NCI-H2107 treated with DMSO at 0.1 percent for 48 hours (cell line): ENCODE results near the gene IL17RC.

Experiments used
- DNase-seq: peaks from one replicate; lab custom pipeline; 2025; ENCODE audit not compliant: unreplicated experiment; lab: John Stamatoyannopoulos, UW

The IL17RC gene

GRCh38 chr3:9942934-9943690 is 26.2 kb downstream of the IL17RC start:
- DNase-seq = no peak

- DNase-seq = no peak
Measured at GRCh38 chr3:9944271-9944670, 27.4 kb downstream of the IL17RC start.

DNA sequence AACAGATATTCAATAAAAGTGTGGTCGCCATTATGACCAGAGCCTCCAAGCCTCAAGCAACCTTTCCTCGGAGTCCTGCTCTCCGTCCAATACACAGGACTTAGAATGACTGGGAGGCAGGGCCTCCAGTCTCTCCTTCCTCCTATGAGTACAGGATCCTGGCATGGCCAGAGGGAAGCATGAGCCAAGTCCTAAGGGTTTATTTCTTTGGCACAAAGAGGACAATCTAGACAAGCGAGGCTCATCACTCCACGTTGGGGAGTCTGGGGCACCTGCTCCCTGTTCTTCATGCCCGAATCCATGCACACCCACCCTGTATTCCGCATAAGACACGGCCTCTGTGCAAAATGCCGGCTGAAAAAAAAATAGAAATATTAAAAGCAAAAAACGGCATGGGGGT is 28.5 kb downstream of the IL17RC start:
- no peak for DNase-seq

DNA sequence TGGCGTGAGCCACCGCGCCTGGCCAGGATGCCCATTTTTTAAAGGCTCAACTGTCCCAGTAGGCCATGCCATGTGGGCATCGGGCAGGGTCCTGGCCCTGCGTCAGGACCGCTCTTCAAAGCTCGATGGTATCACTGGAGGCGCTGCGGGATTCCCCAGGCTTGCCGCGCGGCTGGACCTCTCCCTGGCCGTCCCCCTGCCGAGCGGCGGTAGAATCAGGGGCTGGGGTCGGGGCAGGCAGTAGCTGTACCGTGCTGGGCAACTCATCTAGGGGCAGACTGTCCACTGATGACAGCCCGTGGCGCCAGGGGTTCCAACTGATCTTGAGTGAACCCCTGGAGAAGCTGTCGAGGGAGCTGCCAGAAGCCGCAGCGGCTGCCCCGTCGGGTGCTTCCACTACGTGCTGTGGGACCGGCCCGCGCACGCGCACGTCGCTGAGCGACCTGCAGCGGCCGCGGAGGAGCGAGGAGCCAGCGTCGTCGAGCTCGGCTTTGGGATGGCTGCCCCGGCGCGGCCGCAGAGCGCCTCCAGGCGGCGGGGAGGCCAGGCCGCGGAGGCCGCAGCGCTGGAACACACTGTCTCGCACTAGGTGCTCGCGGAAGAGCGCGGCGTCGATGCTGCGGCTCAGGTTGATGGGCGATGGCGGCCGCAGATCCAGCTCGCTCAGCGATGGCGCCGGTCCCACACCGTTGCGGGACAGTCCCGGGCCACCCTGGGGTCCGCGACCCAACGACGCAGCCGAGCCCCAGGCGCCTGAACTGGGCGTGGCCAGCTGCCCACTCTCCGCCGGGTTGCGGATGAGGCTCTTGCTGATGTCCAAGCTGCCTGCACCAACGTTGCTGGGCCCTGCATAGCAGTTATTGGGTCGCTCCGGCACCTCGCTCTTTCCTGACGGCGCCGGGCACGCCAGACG is 29.5 kb downstream of the IL17RC start:
- DNase-seq = peak; percentile 11

- no peak for DNase-seq
Measured at GRCh38 chr3:9947025-9947995, 30.4 kb downstream of the IL17RC start.

- DNase-seq = no peak
Measured at GRCh38 chr3:9948586-9948985, 31.7 kb downstream of the IL17RC start.

- DNase-seq = no peak
Measured at GRCh38 chr3:9949115-9949514, 32.2 kb downstream of the IL17RC start.

DNA sequence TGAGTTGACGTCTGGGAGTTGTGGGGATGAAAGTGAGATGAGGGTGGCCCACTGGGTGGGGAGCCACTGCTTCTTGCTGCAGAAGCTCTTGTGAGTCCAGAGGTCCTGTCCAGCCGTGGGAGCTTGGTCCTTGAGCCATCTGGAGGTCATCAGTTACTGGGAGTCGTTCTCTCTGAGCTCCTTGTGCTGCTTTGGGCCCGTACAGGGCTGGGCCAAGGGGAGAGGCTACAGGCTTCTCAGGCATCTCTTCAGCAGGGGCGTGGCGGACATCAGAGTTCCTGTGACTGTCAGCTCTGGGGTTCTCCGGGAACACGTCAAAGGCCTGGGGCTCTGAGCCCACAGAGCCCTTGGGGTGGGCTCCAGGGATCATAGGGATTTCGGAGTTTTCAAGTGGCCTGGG is 32.7 kb downstream of the IL17RC start:
- no peak for DNase-seq

DNA sequence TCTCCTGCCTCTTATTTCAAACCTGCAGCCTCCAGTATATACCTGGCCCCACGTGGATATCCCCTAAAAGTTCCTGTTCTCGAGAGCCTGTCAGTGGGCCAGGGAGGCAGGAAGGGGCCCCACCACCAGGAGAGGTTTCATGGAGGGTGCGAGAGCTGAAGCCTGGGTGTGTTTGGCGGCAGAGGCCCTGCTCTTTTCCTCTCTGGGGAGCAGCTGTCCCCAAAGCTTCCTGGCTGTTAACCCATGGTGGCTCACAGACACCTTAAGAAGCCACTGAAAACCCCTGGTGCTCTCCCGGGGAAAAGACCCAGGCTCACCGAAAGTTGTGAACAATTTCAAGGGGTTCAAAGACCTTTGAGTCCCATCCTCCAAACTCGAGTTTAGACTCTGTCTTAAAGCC is 34.2 kb downstream of the IL17RC start:
- DNase-seq = no peak

DNA sequence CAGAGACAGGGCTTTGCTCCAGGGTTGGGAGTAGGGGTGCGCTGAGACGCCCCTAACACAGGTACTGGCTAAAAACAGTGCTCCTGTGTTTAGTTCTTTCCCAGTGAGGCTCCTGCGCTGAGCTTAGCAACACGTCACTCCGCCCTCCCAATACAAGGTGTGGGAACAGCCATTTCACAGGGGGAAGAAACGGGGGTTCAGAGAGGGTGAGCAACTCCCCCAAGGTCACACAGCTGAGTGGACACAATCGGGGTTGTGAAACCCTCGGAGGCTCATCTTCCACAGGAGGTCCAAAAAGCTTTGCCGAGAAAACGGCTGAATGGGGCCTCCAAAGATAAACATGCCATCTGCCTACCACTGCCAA is 34.7 kb downstream of the IL17RC start:
- DNase-seq = no peak

GRCh38 chr3:9951962-9952805 is 35.3 kb downstream of the IL17RC start, which contains the start of gene PRRT3:
TSS of gene PRRT3 (minus strand) at chr3:9952408. CDS start at chr3:9950115, 2,293 bp downstream.
- DNase-seq = no peak

- peak; percentile 77 for DNase-seq
Measured at GRCh38 chr3:9955067-9955502, 38.2 kb downstream of the IL17RC start.

DNA sequence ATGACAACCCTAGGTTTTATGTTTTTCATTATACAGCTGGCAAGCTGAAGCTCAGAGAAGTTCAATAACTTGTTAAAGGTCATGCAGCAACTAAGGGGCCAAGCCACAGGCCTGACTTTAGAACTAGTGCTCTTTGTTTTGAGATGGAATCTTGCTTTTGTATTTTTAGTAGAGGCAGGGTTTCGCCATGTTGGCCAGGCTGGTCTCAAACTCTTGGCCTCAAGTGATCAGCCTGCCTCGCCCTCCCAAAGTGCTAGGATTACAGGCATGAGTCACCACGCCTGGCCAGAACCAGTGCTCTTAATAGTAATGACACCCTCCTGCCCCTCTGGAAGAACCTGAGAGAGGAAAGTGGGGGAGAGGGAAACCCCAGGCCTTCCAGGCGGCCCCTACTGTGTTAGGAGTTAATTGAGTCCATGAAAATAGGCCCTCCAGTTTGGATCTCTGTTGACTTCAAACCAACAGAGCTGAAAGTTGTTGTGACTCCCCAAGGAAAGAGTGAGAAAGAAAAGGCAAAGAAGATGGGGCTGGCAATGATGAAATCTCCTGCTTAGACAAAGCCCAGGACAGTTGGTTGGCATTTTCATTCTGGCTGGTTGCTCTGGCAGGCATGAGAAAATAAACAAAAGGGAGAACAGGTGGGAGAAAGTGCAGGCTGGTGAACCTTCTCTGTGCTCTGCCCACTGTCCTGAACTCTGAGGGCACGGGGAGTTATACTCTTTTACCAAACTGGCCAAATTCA is 38.9 kb downstream of the IL17RC start:
- no peak for DNase-seq

- DNase-seq = no peak
Measured at GRCh38 chr3:9957214-9957613, 40.3 kb downstream of the IL17RC start.

GRCh38 chr3:9965200-9965875 is 48.4 kb downstream of the IL17RC start:
- no peak for DNase-seq

DNA sequence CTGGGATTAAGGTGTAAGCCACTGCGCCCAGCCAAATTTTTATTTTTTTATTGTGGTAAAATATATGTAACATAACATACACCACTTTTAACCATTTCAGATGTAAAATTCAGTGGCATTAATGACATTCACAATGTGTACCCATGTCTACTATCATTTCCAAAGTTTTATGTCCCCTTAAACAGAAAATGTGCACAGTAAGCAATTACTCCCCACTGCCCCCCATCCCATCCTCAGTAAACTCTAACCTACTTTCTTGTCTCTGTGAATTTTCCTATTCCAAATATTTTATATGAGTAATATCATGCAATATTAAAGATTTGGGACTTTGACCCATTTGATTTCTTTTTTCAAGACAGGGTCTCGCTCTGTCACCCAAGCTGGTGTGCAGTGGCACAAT is 49.9 kb downstream of the IL17RC start:
- DNase-seq = no peak

- DNase-seq = no peak
Measured at GRCh38 chr3:9969632-9970019, 52.7 kb downstream of the IL17RC start.

DNA sequence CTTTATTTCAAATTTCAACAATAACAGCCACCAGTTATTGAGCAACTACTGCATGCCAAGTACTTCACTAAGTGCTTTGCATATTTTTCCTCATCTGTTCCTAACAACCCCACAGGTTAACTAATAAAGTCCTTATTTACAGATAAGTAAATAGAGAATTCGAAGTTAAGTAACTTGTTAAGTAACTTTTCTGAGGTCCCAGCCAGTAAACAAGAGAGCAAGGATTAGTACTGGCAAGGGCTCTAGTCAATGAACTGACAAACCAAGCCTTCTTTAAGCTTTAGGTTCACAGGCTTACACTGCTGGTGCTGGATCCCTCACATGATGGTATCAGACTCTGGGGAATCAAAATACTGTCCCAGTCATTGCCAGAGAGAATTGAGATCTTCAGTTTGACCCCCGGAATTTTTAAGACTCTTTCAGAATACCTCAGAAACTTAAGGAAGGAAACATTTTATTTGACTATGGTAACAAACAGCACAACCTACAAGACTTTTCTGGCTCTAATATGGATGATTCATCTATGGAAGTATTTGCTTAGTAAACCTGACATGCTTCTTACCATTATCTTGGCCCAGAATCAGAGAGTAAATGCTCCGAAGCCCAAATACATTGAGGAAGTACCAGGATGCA is 53.2 kb downstream of the IL17RC start:
- DNase-seq = no peak
